Eye (tissue), 1 donor: Measurements from ENCODE around the gene MAD2L1BP.
A peak's percentile ranks its signal among the peaks of the same experiment; 100 is the strongest.

ENCODE experiments used
- DNase-seq: peaks from one replicate; pipeline ENCODE4 v3.0.0-alpha.2; 2015

MAD2L1BP gene

GRCh38 chr6:43667245-43668150 lies 31.9 kb downstream of the MAD2L1BP start:
- DNase-seq, result peak; percentile 93

DNA sequence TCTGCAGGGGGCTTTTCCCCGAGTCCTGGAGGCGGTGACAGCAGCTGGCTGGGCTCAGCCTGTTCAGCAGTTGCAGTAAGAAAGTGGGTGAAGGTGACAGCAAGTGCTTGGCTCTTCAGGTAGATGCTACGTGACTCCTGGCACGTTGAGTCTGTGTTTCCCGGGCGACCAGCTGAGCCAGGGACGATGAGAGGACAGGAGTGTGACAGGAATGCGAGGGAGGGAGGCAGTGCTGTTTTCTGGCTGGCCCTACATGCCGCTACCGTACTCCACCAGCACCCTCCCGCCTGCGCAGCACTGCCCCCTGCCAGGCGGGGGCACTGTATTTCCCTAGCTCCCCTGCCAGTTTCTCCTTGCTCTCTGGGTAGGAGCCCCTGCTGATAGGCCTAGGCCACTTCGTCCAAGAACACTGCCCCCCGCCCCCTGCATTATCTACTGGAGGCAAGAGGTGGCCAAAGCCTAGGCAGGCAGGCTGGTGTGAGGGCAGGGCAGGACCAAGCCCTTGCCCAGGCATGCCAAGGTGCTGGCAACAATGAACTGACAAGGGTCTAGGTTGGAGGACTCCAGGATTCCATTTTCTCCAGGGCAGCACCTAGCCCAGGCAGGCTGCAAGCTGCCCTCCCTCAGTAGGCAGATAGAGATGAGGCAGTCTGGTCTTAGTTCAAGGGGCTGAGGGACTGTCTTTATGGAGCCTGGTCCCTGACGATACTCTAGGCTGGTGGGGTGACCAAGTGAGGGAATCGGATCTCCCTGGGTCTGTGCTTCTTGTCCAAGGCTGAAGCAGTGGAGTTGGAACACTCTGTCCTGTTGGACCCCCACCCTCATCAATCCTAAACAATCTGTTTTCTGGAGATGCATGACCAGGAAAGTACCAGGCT lies 32.8 kb downstream of the MAD2L1BP start:
- peak; percentile 80 for DNase-seq

DNA sequence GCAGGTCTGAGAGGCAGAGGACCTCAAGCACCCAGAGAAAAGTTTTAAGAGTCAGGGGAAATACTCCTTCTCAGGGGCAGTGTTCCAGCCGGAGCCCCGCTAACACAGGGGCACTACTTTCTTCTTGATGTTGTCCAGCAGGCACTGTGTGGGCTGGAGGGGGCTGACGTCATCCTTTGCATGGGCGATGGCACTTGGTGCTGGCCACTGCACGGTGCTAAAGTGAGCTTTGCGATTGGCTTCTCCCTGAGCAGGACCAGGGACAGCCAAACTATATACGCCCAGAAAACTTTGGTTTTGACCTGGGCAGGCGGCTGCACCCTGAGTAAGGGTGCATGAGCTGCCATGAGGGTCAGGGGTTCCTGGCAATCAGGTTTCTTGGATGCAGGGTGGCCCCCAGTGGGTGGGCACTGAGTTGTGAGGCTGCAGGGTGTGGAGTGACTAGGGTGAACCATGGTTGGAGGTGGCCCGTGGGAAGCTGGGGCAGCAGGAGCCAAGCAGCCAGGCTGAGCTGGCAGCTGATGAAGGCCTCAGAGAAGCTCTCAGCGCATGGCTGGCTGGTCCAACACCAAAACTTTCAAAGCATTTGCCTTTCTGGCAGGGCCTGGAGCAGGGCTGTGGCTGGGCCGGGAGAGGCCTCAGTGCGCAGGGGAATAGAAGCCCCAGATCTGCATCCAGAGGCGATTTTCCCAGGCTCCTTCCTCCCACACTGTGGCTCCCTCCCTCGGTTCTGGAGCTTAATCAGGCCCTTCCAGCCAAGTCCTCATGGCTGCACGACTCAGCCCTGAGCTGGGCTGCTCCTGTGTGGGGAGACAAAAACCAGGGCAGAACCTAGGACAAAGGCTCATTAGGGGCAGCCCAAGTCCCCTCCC lies 33.6 kb downstream of the MAD2L1BP start:
- peak; percentile 11 for DNase-seq

GRCh38 chr6:43669922-43670622 lies 34.4 kb downstream of the MAD2L1BP start:
- no peak for DNase-seq

DNA sequence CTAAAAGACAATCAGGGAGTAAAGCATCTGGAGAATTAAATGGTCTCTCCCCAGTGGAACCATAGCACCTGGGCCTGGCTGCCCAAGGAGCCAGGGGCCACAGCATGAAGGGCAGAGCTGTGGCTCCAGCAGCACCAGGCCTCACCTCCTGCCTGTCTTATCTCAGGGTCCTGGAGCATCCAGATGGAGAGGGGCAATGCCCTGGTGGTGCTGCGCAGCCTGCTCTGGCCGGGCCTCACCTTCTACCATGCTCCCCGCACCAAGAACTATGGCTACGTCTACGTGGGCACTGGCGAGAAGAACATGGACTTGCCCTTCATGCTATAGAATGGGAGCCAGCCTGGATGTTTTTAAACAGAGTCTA lies 35.0 kb downstream of the MAD2L1BP start:
- DNase-seq, result no peak

GRCh38 chr6:43671011-43671800 lies 35.6 kb downstream of the MAD2L1BP start:
- no peak for DNase-seq

GRCh38 chr6:43671801-43672690 lies 36.4 kb downstream of the MAD2L1BP start:
- no peak for DNase-seq

DNA sequence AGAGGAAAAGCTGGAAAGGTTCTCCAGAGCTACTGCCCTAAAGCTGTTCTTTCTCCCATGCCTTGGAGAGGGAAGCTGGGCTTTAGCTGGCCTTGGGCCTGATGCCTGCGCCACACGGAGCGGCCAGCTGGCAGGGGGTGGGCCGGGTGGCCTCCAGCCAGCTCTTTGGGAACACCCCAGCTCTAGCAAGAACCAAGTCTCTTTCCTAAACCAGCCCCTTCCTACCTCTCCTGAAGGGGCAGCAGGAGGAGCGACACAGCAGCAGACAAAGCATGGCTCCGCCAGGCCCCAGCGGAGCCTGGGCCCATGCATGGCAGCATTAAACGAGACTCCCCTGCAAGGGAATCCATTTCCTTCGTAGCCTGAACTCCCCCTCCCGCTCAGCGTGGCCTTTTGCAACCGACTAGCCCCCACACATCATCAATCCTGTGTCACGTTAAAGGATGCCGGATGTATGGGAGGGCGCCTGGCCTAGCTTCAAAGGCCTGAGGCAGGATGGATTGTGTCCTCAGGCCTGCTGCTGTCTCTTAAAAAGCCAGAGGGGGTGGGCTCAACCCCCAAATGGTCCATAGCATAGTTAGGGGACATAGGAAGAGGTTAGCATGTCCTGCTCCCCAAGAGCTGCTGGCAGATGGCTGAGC lies 37.9 kb downstream of the MAD2L1BP start:
- DNase-seq, result no peak

DNA sequence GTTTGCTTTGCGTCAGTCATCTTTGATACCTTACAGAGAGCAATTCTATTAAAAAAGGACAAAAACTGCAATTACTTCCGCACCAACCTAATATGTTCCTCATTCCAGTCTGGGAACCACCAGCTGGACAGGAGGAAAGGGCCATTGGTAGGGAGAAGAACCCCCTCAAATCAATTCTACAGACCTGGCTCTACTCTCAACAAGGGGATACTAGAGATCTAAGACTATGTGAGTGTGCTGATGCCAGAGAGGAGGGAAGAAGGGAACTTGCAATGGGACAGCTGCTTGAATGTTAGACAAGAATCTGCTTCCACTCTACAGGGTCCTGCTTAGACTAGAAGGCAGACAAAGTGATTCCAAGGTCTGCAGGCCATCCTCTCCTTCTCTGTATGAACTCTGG lies 38.7 kb downstream of the MAD2L1BP start:
- no peak for DNase-seq

DNA sequence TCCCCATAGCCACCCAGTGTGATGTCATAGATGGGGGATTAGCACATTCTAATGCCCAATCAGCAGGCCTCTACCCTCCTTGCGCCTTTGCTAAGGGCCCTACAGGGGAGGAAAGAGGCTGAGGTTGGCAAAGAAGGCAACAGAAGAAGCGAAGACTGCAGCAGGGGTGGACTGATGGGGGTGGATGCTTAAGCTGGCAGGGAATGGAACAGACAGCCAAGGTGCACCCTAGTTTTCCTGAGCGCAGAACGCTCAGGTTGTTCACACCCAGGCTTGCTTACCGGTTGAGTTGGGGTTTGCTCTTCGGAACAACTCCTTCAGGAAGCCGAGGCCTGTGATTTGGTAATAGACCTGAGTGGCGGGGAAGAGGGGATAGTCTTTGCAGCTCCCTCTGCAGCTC lies 39.3 kb downstream of the MAD2L1BP start:
- DNase-seq, result no peak

GRCh38 chr6:43676962-43677606 lies 41.4 kb downstream of the MAD2L1BP start:
- DNase-seq, result no peak

DNA sequence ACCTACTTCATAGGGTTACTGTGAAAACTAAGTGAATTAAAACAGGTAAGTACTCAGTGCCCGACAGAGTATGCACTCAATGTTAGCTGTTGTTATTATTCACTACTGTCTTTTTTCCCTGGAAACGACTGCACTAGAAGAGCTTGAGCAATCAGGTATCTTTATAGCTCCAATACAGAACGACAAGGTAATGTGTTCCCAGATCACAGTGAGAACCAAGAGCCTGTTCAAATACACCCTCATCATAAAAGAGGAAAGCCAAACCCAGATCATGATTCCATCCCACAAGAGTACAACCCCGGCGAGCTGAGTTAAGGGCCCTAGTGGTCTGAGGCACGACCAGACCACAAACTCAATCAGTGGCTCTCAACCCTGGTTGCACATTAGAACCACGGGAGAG lies 42.1 kb downstream of the MAD2L1BP start:
- no peak for DNase-seq

GRCh38 chr6:43678341-43678740 lies 42.7 kb downstream of the MAD2L1BP start:
- DNase-seq, result no peak

- no peak for DNase-seq
These were observed 43.4 kb downstream of the MAD2L1BP start for GRCh38 chr6:43679057-43679456.

DNA sequence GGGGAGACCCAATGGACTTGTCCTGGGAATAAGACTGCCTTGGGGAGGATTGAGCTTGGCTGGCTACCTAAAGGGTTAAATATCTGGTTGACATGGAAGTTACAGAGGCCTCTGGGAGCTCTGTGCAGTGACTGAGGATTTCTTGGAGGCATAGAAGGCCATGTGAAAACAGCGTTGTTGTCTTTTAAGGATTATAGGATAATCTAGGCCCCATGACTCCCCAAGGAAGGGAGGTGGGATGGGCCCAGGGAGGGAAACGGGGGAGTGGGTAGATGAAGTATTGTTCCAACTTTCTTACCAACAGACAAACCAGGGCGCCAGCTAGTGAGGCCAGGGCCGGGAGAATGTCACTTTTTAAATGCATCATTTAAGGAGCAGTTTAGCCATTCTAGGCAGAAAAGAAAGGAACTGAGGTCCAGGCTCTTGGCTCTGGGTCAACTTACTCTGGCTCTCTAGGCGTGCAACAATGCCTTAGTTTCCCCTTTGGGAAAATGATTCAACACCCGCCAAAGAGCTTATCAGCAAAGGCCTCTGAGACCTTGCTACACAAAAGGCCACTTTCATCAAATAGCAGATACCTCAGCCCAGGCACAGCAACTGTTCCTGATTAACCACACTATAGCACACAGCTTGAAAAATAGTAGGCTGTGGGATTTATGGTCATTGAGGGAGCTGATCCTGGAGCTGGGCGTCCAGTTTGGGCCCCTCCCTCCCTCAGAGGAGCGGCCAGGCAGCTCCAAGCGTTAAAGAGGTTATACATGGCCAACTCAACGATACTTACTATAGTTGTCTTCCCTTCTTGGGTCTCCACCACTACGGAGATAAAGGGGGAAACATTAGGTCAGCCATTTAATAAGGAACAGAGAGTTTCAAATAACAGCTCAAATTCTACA lies 44.9 kb downstream of the MAD2L1BP start:
- peak; percentile 33 for DNase-seq

DNA sequence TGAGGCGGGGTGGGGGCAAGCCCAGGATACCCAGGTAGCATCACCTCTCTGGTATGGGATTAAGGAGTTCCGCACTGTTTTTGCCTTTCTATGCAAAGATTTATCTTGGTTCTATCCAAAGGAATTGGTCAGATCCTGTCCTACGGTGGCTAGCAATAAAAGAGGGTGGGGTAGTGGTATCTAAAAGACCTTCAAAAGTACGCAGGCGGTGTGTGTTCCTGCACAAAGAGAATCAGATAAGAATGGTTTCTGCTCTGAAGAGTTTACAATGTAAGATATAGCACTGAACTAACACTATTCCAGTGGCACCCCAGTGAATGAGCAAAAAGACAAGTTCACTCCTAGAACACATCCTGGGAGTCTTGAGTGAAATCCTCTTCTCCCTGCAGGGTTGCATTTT lies 45.7 kb downstream of the MAD2L1BP start:
- DNase-seq, result no peak

- DNase-seq, result no peak
These were observed 47.2 kb downstream of the MAD2L1BP start for GRCh38 chr6:43682724-43683429.
